ENCODE data around the gene GDF15.

GDF15 gene

DNA sequence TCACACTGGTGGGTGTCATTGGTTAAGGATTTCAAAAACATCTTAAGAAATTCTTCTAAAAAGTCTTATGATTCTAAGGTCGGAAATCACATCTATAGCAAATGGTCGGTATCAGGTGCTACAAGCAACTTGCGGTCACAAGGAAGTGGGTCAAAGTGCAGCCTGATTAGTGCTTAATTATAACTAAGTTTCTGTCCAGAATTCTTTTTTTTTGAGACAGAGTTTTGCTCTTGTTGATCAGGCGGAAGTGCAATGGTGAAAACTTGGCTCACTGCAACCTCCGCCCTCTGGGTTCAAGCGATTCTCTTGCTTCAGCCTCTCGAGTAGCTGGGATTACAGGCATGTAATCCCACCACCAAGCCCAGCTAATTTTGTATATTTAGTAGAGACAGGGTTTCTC lies 1.2 kb upstream of the GDF15 start:
- Histone ChIP-seq H3K4me1 (peaks cover 36 to 99% (median 71%) of the 10 kb centered on the region in 10 experiments), H4K20me1 (peaks cover 0 to 28% (median 0%) of the 10 kb centered on the region in 11 experiments; a peak in 3 of 22 replicates), H3K27ac (no peak overlapping the region), H3K4me3 (no peak overlapping the region), H3K27me3 (peaks cover 0 to 34% (median 29%) of the 10 kb centered on the region in 11 experiments; a peak in 15 of 22 replicates), H3K4me2 (peak overlapping the region in 4 of 11 experiments; percentile 66 to 99 (median 83); a peak in 4 of 22 replicates), H3K36me3 (peaks cover 0 to 20% (median 0%) of the 10 kb centered on the region in 11 experiments; a peak in 6 of 22 replicates), H3K9me3 (replicated peaks in 1 of 11) (no peaks in the 10 kb centered on the region), H3K9ac (no peak overlapping the region)
- TF ChIP-seq Cebpa-rat (IDR thresholded peaks at IDR 0.05): no peak

DNA sequence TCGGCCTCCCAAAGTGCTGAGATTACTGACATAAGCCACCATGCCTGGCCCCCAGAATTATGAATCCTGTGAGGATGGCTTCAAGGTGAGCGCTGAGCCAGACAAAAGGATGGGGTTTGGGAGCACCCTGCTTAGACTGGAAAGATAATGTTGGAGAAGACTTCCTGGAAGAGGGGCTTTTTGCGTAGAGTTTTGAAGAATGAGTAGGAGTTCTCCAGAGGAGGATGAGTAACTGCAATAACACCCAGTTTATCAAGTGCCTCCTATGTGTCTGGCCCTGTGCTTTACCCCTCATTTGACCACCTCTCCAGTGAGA lies 641 bp upstream of the GDF15 start:
- H3K36me3 ChIP-seq: peaks cover 0 to 25% (median 0%) of the 10 kb centered on the region in 11 experiments; a peak in 6 of 22 replicates
- peaks cover 36 to 99% (median 66%) of the 10 kb centered on the region in 10 experiments for H3K4me1 ChIP-seq
- H3K9me3 ChIP-seq (replicated peaks in 1 of 11): no peaks in the 10 kb centered on the region
- H3K4me2 ChIP-seq: peak overlapping the region in 9 of 11 experiments; percentile 0 to 99 (median 66); a peak in 14 of 22 replicates
- H3K27ac ChIP-seq: no peak overlapping the region
- no peak for TF ChIP-seq Cebpa-rat (IDR thresholded peaks at IDR 0.05)
- peaks cover 0 to 33% (median 0%) of the 10 kb centered on the region in 11 experiments; a peak in 3 of 22 replicates for H4K20me1 ChIP-seq
- no peak overlapping the region for H3K9ac ChIP-seq
- no peak overlapping the region for H3K4me3 ChIP-seq
- peaks cover 0 to 38% (median 32%) of the 10 kb centered on the region in 11 experiments; a peak in 16 of 22 replicates for H3K27me3 ChIP-seq

DNA sequence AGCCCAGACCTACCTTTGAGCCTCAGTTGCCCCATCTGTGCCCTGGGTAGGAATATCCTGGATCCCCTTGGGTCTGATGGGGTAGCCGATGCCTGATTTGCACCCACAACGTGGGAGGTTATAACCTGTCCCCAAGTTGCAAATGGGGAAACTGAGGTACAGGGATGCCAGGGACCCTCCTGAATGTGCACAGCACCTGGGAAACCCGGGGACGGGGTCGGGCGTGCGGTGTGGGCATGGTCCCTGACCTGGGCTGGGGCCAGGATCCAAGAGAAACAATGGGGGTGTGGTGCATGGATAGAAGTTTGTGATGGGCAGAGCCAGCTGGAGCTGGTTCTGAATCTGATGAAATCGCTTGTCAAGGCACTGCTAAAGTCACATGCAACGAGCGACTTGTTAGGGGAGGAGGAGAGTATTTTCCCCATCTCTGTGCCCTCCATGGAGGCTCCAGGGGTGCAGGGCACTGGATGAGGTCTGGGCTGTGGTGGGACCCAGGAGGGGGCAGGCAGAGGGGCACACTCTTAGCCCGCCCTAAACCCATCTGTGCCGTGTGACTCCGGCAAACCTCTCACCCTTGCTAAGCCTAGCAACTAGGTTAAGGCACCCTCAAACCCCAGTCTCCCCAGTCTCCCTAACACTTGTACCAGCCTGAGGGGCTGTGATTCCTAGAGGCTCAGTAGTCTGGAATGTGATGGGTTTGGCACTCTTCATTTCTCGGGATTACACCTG lies 749 bp downstream of the GDF15 start:
- Histone ChIP-seq H3K27me3 (peaks cover 0 to 43% (median 32%) of the 10 kb centered on the region in 11 experiments; a peak in 16 of 22 replicates), H4K20me1 (peaks cover 0 to 47% (median 0%) of the 10 kb centered on the region in 11 experiments; a peak in 4 of 22 replicates), H3K4me2 (peak overlapping the region; percentile 83 to 99 (median 89); a peak in 21 of 22 replicates), H3K36me3 (peaks cover 0 to 39% (median 0%) of the 10 kb centered on the region in 11 experiments; a peak in 6 of 22 replicates), H3K4me1 (peaks cover 33 to 99% (median 55%) of the 10 kb centered on the region in 10 experiments), H3K9ac (peak overlapping the region in 3 of 11 experiments; percentile 18 to 30 (median 30); a peak in 4 of 22 replicates), H3K9me3 (replicated peaks in 1 of 11) (no peaks in the 10 kb centered on the region), H3K27ac (peak overlapping the region in 1 of 11 experiments; percentile 10; a peak in 3 of 22 replicates), H3K4me3 (peak overlapping the region in 3 of 10 experiments; percentile 38 to 54 (median 41); a peak in 4 of 20 replicates)
- no peak for TF ChIP-seq Cebpa-rat (IDR thresholded peaks at IDR 0.05)

DNA sequence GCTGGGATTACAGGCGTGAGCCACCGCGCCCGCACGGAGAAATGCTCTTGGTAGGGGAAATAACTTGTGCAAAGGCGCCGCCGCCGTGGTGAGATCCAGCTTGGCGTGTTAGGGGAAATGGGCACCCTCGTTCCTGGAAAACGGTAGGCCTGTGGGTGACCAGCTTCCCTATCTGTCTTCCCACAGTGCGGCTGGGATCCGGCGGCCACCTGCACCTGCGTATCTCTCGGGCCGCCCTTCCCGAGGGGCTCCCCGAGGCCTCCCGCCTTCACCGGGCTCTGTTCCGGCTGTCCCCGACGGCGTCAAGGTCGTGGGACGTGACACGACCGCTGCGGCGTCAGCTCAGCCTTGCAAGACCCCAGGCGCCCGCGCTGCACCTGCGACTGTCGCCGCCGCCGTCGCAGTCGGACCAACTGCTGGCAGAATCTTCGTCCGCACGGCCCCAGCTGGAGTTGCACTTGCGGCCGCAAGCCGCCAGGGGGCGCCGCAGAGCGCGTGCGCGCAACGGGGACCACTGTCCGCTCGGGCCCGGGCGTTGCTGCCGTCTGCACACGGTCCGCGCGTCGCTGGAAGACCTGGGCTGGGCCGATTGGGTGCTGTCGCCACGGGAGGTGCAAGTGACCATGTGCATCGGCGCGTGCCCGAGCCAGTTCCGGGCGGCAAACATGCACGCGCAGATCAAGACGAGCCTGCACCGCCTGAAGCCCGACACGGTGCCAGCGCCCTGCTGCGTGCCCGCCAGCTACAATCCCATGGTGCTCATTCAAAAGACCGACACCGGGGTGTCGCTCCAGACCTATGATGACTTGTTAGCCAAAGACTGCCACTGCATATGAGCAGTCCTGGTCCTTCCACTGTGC lies 2.4 kb downstream of the GDF15 start:
- H3K4me3 ChIP-seq: peak overlapping the region; percentile 6 to 58 (median 44); a peak in 16 of 20 replicates
- H3K27me3 ChIP-seq: peaks cover 0 to 54% (median 35%) of the 10 kb centered on the region in 11 experiments; a peak in 17 of 22 replicates
- H4K20me1 ChIP-seq: peaks cover 0 to 54% (median 0%) of the 10 kb centered on the region in 11 experiments; a peak in 4 of 22 replicates
- H3K9me3 ChIP-seq (replicated peaks in 1 of 11): no peaks in the 10 kb centered on the region
- peaks cover 27 to 97% (median 56%) of the 10 kb centered on the region in 10 experiments for H3K4me1 ChIP-seq
- peak overlapping the region in 4 of 11 experiments; percentile 3 to 46 (median 36); a peak in 5 of 22 replicates for H3K27ac ChIP-seq
- peak overlapping the region in 10 of 11 experiments; percentile 26 to 72 (median 54); a peak in 14 of 22 replicates for H3K9ac ChIP-seq
- H3K36me3 ChIP-seq: peaks cover 0 to 53% (median 0%) of the 10 kb centered on the region in 11 experiments; a peak in 6 of 22 replicates
- H3K4me2 ChIP-seq: peak overlapping the region; percentile 83 to 99 (median 89)
- TF ChIP-seq Cebpa-rat (IDR thresholded peaks at IDR 0.05): no peak

DNA sequence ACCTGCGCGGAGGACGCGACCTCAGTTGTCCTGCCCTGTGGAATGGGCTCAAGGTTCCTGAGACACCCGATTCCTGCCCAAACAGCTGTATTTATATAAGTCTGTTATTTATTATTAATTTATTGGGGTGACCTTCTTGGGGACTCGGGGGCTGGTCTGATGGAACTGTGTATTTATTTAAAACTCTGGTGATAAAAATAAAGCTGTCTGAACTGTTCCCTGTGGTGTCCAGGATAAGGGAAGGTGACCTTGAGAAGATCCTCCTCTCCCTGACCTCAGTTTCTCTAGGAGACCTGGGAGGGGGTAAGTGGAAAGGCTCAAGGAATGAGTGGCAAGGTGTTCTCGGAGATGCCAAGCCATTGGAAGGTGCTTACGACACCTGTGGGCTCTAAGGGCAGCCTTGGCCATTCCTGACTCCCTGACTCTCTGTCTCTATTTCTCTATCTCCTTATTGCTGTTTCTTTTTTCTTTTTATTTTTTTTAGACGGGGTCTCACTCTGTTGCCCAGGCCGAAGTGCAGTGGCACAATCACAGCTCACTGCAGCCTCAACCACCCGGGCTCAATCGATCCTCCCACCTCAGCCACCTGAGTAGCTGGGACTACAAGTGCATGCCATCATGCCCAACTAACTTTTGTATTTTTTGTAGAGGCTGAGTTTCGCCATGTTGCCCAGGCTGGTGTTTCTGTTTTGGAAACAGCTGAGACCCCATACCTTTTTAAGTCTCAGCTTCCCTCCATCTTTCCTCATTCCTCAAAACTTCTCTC lies 3.2 kb downstream of the GDF15 start:
- Histone ChIP-seq H4K20me1 (peaks cover 0 to 57% (median 0%) of the 10 kb centered on the region in 11 experiments; a peak in 4 of 22 replicates), H3K9me3 (replicated peaks in 1 of 11) (no peaks in the 10 kb centered on the region), H3K27me3 (peaks cover 0 to 54% (median 35%) of the 10 kb centered on the region in 11 experiments; a peak in 17 of 22 replicates), H3K27ac (no peak overlapping the region), H3K4me1 (peaks cover 27 to 95% (median 61%) of the 10 kb centered on the region in 10 experiments), H3K4me3 (peak overlapping the region in 7 of 10 experiments; percentile 38 to 58 (median 45); a peak in 12 of 20 replicates), H3K4me2 (peak overlapping the region; percentile 83 to 99 (median 89)), H3K36me3 (peaks cover 0 to 58% (median 0%) of the 10 kb centered on the region in 11 experiments; a peak in 6 of 22 replicates), H3K9ac (peak overlapping the region in 8 of 11 experiments; percentile 26 to 86 (median 57); a peak in 9 of 22 replicates)
- TF ChIP-seq Cebpa-rat (IDR thresholded peaks at IDR 0.05): no peak

DNA sequence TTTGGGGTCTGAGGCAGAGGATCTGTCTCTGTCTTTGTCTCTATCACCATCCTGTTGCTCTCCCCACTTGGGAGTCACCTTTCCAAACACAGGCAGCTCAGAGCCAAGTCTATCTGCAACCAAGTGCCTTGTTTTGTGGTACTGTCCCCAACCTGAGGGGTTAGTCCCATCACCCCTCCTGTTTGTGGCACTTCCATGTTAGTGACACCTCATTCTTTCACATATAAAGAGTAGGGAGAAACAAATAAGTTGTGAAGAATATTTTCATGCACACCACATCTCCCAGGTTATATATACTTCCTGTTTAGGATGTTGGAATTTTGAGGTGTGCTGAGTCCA lies 3.7 kb downstream of the GDF15 start:
- H3K4me1 ChIP-seq: peaks cover 27 to 100% (median 61%) of the 10 kb centered on the region in 10 experiments
- peak overlapping the region in 2 of 11 experiments; percentile 53 to 86; a peak in 4 of 22 replicates for H3K9ac ChIP-seq
- H3K4me3 ChIP-seq: no peak overlapping the region
- peaks cover 0 to 64% (median 0%) of the 10 kb centered on the region in 11 experiments; a peak in 6 of 22 replicates for H3K36me3 ChIP-seq
- TF ChIP-seq Cebpa-rat (IDR thresholded peaks at IDR 0.05): no peak
- H3K4me2 ChIP-seq: peak overlapping the region in 3 of 11 experiments; percentile 95 to 99 (median 99); a peak in 6 of 22 replicates
- peaks cover 0 to 57% (median 0%) of the 10 kb centered on the region in 11 experiments; a peak in 4 of 22 replicates for H4K20me1 ChIP-seq
- no peak overlapping the region for H3K27ac ChIP-seq
- no peaks in the 10 kb centered on the region for H3K9me3 ChIP-seq (replicated peaks in 1 of 11)
- peaks cover 0 to 54% (median 35%) of the 10 kb centered on the region in 11 experiments; a peak in 17 of 22 replicates for H3K27me3 ChIP-seq

DNA sequence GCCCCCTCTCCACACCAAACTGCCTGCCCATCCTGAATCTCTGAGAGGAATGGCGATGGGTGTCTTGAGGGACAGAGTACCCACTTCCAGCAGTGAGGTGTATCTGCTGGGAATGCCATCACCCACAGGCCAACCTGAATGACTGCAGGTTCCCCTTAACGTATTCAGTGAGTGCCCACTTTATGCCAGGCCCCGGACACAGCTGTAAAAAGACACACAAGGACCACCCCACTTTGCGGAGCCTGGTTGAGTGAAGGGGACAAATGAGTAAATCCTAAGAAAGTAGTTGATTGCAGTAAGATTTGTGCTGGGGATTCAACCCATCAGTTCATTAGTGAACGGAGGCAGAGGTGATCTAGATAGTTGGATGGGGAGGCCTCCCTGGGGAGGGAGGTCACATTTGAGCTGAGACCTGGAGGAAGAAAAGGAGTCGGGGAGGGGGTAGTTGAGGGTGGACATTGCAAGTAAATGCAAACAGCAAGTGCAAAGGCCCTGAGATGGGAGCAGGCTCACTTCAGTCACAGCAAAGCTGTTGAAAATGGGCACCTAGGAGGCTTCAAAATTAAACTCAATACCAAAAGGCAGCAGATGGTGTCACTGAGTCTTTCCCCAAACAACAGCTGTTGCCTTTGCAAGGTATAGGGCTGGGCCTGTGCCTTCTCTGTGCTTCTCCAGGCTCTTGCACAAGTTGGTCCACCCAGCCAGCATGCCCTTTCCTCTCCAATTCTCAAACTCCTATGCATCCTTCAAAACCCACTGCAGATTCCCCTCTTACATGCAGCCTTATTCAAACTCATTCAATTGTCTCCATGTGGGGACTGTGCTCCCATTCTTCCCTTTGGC lies 4.3 kb downstream of the GDF15 start:
- Histone ChIP-seq H3K36me3 (peaks cover 0 to 70% (median 0%) of the 10 kb centered on the region in 11 experiments; a peak in 6 of 22 replicates), H3K27ac (no peak overlapping the region), H3K4me1 (peaks cover 27 to 100% (median 58%) of the 10 kb centered on the region in 10 experiments), H3K27me3 (peaks cover 0 to 54% (median 35%) of the 10 kb centered on the region in 11 experiments; a peak in 17 of 22 replicates), H3K4me3 (peak overlapping the region in 1 of 10 experiments; percentile 97; a peak in 3 of 20 replicates), H3K9me3 (replicated peaks in 1 of 11) (no peaks in the 10 kb centered on the region), H4K20me1 (peaks cover 0 to 58% (median 0%) of the 10 kb centered on the region in 11 experiments; a peak in 4 of 22 replicates), H3K9ac (peak overlapping the region in 2 of 11 experiments; percentile 53 to 86; a peak in 3 of 22 replicates), H3K4me2 (peak overlapping the region in 3 of 11 experiments; percentile 95 to 99 (median 99); a peak in 6 of 22 replicates)
- no peak for TF ChIP-seq Cebpa-rat (IDR thresholded peaks at IDR 0.05)

Data from BLaER1 treated with 17β-estradiol and CSF1 and Interleukin-3, amounts not matched to agents 10 nM and 100 nM (cell line).